ENCODE data around the gene PDE1A.

GRCh38 chr2:182445391-182445965 is 18.6 kb upstream of the PDE1A start:
- TF ChIP-seq TCF12 (IDR thresholded peaks at IDR 0.05), result no peak
- no peak for TF ChIP-seq EP300 (IDR thresholded peaks at IDR 0.05; ENCODE audit: borderline replicate concordance in 1 of 2, low read depth in 1 of 2, low read length in 1 of 2)

Data from SK-N-SH (cell line).